SKM-1 treated with dmso at 0.1 percent for 144 hours (cell line): ENCODE results near the gene LHCGR.
"Not testable (repeated sequence)": the region's sequence is repeated elsewhere in the genome, so short reads cannot be mapped to it uniquely, and the experiment has no call there.

Source experiments
- DNase-seq: peaks from one replicate; lab custom pipeline; 2025; ENCODE audit not compliant: unreplicated experiment; lab: John Stamatoyannopoulos, UW

Gene LHCGR

GRCh38 chr2:48713647-48714046 lies 41.9 kb downstream of the LHCGR start:
- no peak for DNase-seq

GRCh38 chr2:48712151-48712550 lies 43.4 kb downstream of the LHCGR start:
- no peak for DNase-seq

GRCh38 chr2:48711343-48711742 lies 44.2 kb downstream of the LHCGR start:
- no peak for DNase-seq

GRCh38 chr2:48709096-48710034 lies 46.2 kb downstream of the LHCGR start:
- no peak for DNase-seq

- DNase-seq: no peak
Observed at GRCh38 chr2:48707466-48707865, 48.1 kb downstream of the LHCGR start.

GRCh38 chr2:48703621-48704020 lies 51.9 kb downstream of the LHCGR start:
- DNase-seq: not testable (repeated sequence)

- no peak for DNase-seq
Observed at GRCh38 chr2:48699348-48699930, 56.1 kb downstream of the LHCGR start.

GRCh38 chr2:48696881-48697280 lies 58.6 kb downstream of the LHCGR start:
- DNase-seq: no peak

- DNase-seq: no peak
Observed at GRCh38 chr2:48695991-48696390, 59.5 kb downstream of the LHCGR start.

- no peak for DNase-seq
Observed at GRCh38 chr2:48694149-48694548, 61.4 kb downstream of the LHCGR start.

- no peak for DNase-seq
Observed at GRCh38 chr2:48693645-48694044, 61.9 kb downstream of the LHCGR start.

GRCh38 chr2:48693066-48693465 lies 62.5 kb downstream of the LHCGR start:
- DNase-seq: no peak

- no peak for DNase-seq
Observed at GRCh38 chr2:48691935-48692691, 63.4 kb downstream of the LHCGR start.

GRCh38 chr2:48685126-48685525 lies 70.4 kb downstream of the LHCGR start:
- no peak for DNase-seq

- peak; percentile 53 for DNase-seq
Observed at GRCh38 chr2:48677450-48677849, 78.1 kb downstream of the LHCGR start.

- no peak for DNase-seq
Observed at GRCh38 chr2:48674933-48675332, 80.6 kb downstream of the LHCGR start.

- no peak for DNase-seq
Observed at GRCh38 chr2:48673581-48673980, 81.9 kb downstream of the LHCGR start.

- no peak for DNase-seq
Observed at GRCh38 chr2:48668992-48669391, 86.5 kb downstream of the LHCGR start.

GRCh38 chr2:48651158-48651790 lies 104.2 kb downstream of the LHCGR start:
- DNase-seq: no peak

- DNase-seq: no peak
Observed at GRCh38 chr2:48638261-48638660, 117.3 kb downstream of the LHCGR start.
